GM21447 (cell line): ENCODE data around the gene CHD1L.
"Not testable (repeated sequence)": the region's sequence is repeated elsewhere in the genome, so short reads cannot be mapped to it uniquely, and the experiment has no call there.

Experiments used
- ATAC-seq: cut with Tn5 transposase; IDR thresholded peaks from one replicate; pipeline ENCODE4 v1.9.1; 2021; ENCODE audit not compliant: unreplicated experiment

The CHD1L gene

GRCh38 chr1:147264158-147264768 is 21.8 kb downstream of the CHD1L start:
- ATAC-seq: no peak

- no peak for ATAC-seq
Observed at GRCh38 chr1:147266381-147266780, 23.9 kb downstream of the CHD1L start.

GRCh38 chr1:147267711-147268110 is 25.2 kb downstream of the CHD1L start:
- ATAC-seq: no peak

- no peak for ATAC-seq
Observed at GRCh38 chr1:147270721-147271120, 28.2 kb downstream of the CHD1L start.

GRCh38 chr1:147272042-147272441 is 29.6 kb downstream of the CHD1L start:
- ATAC-seq: no peak

GRCh38 chr1:147273409-147274336 is 31.2 kb downstream of the CHD1L start:
- ATAC-seq: no peak

GRCh38 chr1:147281950-147282349 is 39.5 kb downstream of the CHD1L start:
- no peak for ATAC-seq

GRCh38 chr1:147283011-147283410 is 40.5 kb downstream of the CHD1L start:
- no peak for ATAC-seq

GRCh38 chr1:147287133-147287865 is 44.8 kb downstream of the CHD1L start:
- ATAC-seq: no peak

GRCh38 chr1:147292012-147292411 is 49.5 kb downstream of the CHD1L start:
- no peak for ATAC-seq

GRCh38 chr1:147292631-147293251 is 50.3 kb downstream of the CHD1L start:
- ATAC-seq: no peak

- ATAC-seq: no peak
Observed at GRCh38 chr1:147297438-147297837, 55.0 kb downstream of the CHD1L start.

- not testable (repeated sequence) for ATAC-seq
Observed at GRCh38 chr1:147305803-147306202, 63.3 kb downstream of the CHD1L start.

- ATAC-seq: no peak
Observed at GRCh38 chr1:147316968-147317367, 74.5 kb downstream of the CHD1L start.

- ATAC-seq: not testable (repeated sequence)
Observed at GRCh38 chr1:147326933-147327687, 84.6 kb downstream of the CHD1L start.

GRCh38 chr1:147334292-147334691 is 91.8 kb downstream of the CHD1L start:
- no peak for ATAC-seq

GRCh38 chr1:147336291-147336690 is 93.8 kb downstream of the CHD1L start:
- no peak for ATAC-seq

- ATAC-seq: no peak
Observed at GRCh38 chr1:147337040-147337630, 94.7 kb downstream of the CHD1L start.

GRCh38 chr1:147338571-147338970 is 96.1 kb downstream of the CHD1L start:
- ATAC-seq: no peak

GRCh38 chr1:147341246-147341645 is 98.8 kb downstream of the CHD1L start:
- ATAC-seq: no peak
